SK-N-SH (cell line): ENCODE measurements around the gene NOP9.

Experiments used
- CHD2 ChIP-seq: fragments of 150-350 bp; IDR thresholded peaks from 2 replicates; pipeline ENCODE4 v1.6.1; 2018; ENCODE audit warnings: low read length; ENCODE audit not compliant: partially characterized antibody
- EP300 ChIP-seq, 2 experiments: IDR thresholded peaks; 2 replicates each; pipeline versions ENCODE4 v1.4.0 to v1.6.1; 2012; ENCODE audit warnings: borderline replicate concordance in 1 of 2, low read depth in 1 of 2, low read length in 1 of 2
- FOXJ3 ChIP-seq: sonication (generic); formaldehyde crosslinking; IDR thresholded peaks from 2 replicates; pipeline ENCODE4 v1.5.1; 2020; ENCODE audit warnings: mild to moderate bottlenecking, missing genetic modification reagents
- MXI1 ChIP-seq: IDR thresholded peaks from 2 replicates; pipeline ENCODE4 v1.6.1; 2012; ENCODE audit warnings: mild to moderate bottlenecking, low read depth, low read length, improper control_type of control experiment
- POLR2AphosphoS5 ChIP-seq: IDR thresholded peaks from 2 replicates; pipeline ENCODE4 v1.6.1; 2012; ENCODE audit warnings: low read depth, low read length
- SIN3A ChIP-seq: IDR thresholded peaks from 2 replicates; pipeline ENCODE4 v1.6.1; 2012; ENCODE audit warnings: low read depth, mild to moderate bottlenecking, low read length, moderate library complexity, borderline replicate concordance
- SMC3 ChIP-seq: IDR thresholded peaks from 2 replicates; pipeline ENCODE4 v1.6.1; 2012; ENCODE audit warnings: low read depth, low read length, improper control_type of control experiment
- TAF1 ChIP-seq: IDR thresholded peaks from 2 replicates; pipeline ENCODE4 v1.6.1; 2012; ENCODE audit warnings: low read depth, mild to moderate bottlenecking, low read length, moderate library complexity, borderline replicate concordance
- TEAD4 ChIP-seq: IDR thresholded peaks from 2 replicates; pipeline ENCODE4 v1.4.0; 2012; ENCODE audit warnings: mild to moderate bottlenecking, borderline replicate concordance; ENCODE audit not compliant: insufficient read depth
- YY1 ChIP-seq: IDR thresholded peaks from 2 replicates; pipeline ENCODE4 v1.4.0; 2012; ENCODE audit warnings: low read depth, mild to moderate bottlenecking
- TF ChIP-seq, protein P1 (sequence below): fragments of 200-600 bp; sonication (generic); IDR thresholded peaks from 2 replicates; pipeline ENCODE4 v1.6.1; 2017; ENCODE audit warnings: antibody characterized with exemption, mild to moderate bottlenecking, moderate library complexity
- TF ChIP-seq, protein P2 (sequence below): IDR thresholded peaks from 2 replicates; pipeline ENCODE4 v1.6.1; 2012; ENCODE audit warnings: mild to moderate bottlenecking, low read depth, low read length, moderate library complexity
- TF ChIP-seq, protein P3 (sequence below): IDR thresholded peaks from 2 replicates; pipeline ENCODE4 v1.4.0; 2012; ENCODE audit warnings: low read depth

DNA sequence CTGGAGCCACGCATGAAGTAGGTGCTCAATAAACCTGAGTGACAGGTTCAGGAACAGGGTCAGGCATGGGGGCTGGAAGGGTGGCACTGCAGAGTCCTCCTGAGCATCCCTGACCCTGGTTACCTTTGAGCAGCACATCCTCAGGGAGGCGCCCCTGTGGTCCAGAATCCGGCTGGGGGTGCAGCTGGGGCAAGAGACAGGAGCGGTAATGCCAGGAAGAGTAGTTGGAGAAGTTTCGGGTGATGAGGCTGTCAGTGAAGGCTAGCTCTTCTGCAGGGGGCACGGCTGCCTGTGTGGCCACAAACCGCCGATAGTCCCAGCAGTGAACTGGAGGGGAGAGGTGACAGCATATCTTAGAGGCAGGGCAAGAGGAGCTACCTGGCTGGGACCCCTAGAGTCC, 30.3 kb upstream of the NOP9 start:
- TF ChIP-seq, protein P1, sequence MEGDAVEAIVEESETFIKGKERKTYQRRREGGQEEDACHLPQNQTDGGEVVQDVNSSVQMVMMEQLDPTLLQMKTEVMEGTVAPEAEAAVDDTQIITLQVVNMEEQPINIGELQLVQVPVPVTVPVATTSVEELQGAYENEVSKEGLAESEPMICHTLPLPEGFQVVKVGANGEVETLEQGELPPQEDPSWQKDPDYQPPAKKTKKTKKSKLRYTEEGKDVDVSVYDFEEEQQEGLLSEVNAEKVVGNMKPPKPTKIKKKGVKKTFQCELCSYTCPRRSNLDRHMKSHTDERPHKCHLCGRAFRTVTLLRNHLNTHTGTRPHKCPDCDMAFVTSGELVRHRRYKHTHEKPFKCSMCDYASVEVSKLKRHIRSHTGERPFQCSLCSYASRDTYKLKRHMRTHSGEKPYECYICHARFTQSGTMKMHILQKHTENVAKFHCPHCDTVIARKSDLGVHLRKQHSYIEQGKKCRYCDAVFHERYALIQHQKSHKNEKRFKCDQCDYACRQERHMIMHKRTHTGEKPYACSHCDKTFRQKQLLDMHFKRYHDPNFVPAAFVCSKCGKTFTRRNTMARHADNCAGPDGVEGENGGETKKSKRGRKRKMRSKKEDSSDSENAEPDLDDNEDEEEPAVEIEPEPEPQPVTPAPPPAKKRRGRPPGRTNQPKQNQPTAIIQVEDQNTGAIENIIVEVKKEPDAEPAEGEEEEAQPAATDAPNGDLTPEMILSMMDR = no peak
- TF ChIP-seq MXI1 = no peak
- TF ChIP-seq, protein P2, sequence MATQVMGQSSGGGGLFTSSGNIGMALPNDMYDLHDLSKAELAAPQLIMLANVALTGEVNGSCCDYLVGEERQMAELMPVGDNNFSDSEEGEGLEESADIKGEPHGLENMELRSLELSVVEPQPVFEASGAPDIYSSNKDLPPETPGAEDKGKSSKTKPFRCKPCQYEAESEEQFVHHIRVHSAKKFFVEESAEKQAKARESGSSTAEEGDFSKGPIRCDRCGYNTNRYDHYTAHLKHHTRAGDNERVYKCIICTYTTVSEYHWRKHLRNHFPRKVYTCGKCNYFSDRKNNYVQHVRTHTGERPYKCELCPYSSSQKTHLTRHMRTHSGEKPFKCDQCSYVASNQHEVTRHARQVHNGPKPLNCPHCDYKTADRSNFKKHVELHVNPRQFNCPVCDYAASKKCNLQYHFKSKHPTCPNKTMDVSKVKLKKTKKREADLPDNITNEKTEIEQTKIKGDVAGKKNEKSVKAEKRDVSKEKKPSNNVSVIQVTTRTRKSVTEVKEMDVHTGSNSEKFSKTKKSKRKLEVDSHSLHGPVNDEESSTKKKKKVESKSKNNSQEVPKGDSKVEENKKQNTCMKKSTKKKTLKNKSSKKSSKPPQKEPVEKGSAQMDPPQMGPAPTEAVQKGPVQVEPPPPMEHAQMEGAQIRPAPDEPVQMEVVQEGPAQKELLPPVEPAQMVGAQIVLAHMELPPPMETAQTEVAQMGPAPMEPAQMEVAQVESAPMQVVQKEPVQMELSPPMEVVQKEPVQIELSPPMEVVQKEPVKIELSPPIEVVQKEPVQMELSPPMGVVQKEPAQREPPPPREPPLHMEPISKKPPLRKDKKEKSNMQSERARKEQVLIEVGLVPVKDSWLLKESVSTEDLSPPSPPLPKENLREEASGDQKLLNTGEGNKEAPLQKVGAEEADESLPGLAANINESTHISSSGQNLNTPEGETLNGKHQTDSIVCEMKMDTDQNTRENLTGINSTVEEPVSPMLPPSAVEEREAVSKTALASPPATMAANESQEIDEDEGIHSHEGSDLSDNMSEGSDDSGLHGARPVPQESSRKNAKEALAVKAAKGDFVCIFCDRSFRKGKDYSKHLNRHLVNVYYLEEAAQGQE = no peak
- no peak for TF ChIP-seq POLR2AphosphoS5
- TF ChIP-seq, protein P3, sequence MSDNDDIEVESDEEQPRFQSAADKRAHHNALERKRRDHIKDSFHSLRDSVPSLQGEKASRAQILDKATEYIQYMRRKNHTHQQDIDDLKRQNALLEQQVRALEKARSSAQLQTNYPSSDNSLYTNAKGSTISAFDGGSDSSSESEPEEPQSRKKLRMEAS = no peak
- no peak for TF ChIP-seq TAF1
- no peak for TF ChIP-seq SIN3A
- no peak for TF ChIP-seq YY1
- no peak for TF ChIP-seq EP300 (IDR thresholded peaks at IDR 0.05; ENCODE audit: borderline replicate concordance in 1 of 2, low read depth in 1 of 2, low read length in 1 of 2)
- TF ChIP-seq SMC3 = no peak
- TF ChIP-seq CHD2 = no peak
- TF ChIP-seq FOXJ3 (CRISPR knock-in tag) = no peak
- no peak for TF ChIP-seq TEAD4
